Natural killer cell (primary cell): ENCODE data around the gene NR1I2. TPM values are rescaled to one million over a fixed set of nuclear protein-coding genes. Genes with fewer than 3 reads are reported as not detected.

ENCODE experiments used
- ATAC-seq, 3 donors: fragments of 150-1000 bp in 2 of 3; fragments of 200-7000 bp in 1 of 3; cut with Tn5 transposase; 1 replicate in 1 of 3; 2 replicates in 2 of 3; pipeline ENCODE4 v1.10.0; 2021; ENCODE audit warnings: mild to moderate bottlenecking in 2 of 3, moderate library complexity in 2 of 3
- DNase-seq, 2 donors: peaks; one replicate each; pipeline versions ENCODE4 v3.0.0 to v3.0.0-alpha.2; 2013 to 2021; ENCODE audit warnings: mixed read lengths in 1 of 2
- H3K27ac ChIP-seq: one replicate; pipeline ENCODE4 v1.5.1; 2013; ENCODE audit warnings: mild to moderate bottlenecking, low read length
- H3K27me3 ChIP-seq: one replicate; pipeline ENCODE4 v1.6.1; 2013; ENCODE audit warnings: low read length; ENCODE audit not compliant: control insufficient read depth, insufficient read depth
- H3K36me3 ChIP-seq: one replicate; pipeline ENCODE4 v1.6.1; 2013; ENCODE audit warnings: low read length; ENCODE audit not compliant: control insufficient read depth, insufficient read depth
- H3K4me1 ChIP-seq: one replicate; pipeline ENCODE4 v1.6.1; 2013; ENCODE audit warnings: low read length; ENCODE audit not compliant: control insufficient read depth, insufficient read depth
- H3K4me3 ChIP-seq: one replicate; pipeline ENCODE4 v1.5.1; 2013; ENCODE audit warnings: low read length
- H3K9me3 ChIP-seq: one replicate; pipeline ENCODE4 v1.6.1; 2013; ENCODE audit warnings: low read length; ENCODE audit not compliant: control insufficient read depth, insufficient read depth
- H3K27ac Mint-ChIP-seq, 2 donors: one replicate each; pipeline ENCODE4 v1.8.0; 2022; ENCODE audit warnings: mild to moderate bottlenecking in 2 of 2, mixed read lengths in 2 of 2, moderate library complexity in 1 of 2
- H3K27me3 Mint-ChIP-seq, 2 donors: one replicate each; pipeline ENCODE4 v1.8.0; 2022; ENCODE audit warnings: low read depth in 2 of 2, mixed read lengths in 2 of 2
- H3K36me3 Mint-ChIP-seq: one replicate; pipeline ENCODE4 v1.8.0; 2022; ENCODE audit warnings: mixed read lengths
- H3K4me1 Mint-ChIP-seq, 2 donors: one replicate each; pipeline ENCODE4 v1.8.0; 2022; ENCODE audit warnings: mixed read lengths in 2 of 2
- H3K4me3 Mint-ChIP-seq: one replicate; pipeline ENCODE4 v1.8.0; 2022; ENCODE audit warnings: mild to moderate bottlenecking, moderate library complexity, mixed read lengths
- H3K9me3 Mint-ChIP-seq, 2 donors: one replicate each; pipeline ENCODE4 v1.8.0; 2022; ENCODE audit warnings: mixed read lengths in 2 of 2
- WGBS: methylation state at CpG from one replicate; pipeline ENCODE4 v1.1.7; 2013; ENCODE audit warnings: missing lambda C conversion rate; ENCODE audit not compliant: insufficient coverage; 5-methylcytosine and 5-hydroxymethylcytosine counted together
- intact Hi-C: fragments of 100-400 bp; cut with micrococcal nuclease; formaldehyde crosslinking; loops from one replicate; pipeline ENCODE4 v1.14.2; 2022
- total RNA-seq, 4 donors: library from RNA; stranded (reverse); fragments of 120-200 nt in 1 of 4; gene quantifications; one replicate each; pipeline versions ENCODE4 v1.2.3 to v1.2.4, GENCODE V29; 2013 to 2022
- TF ChIP-seq, protein P1 (sequence below): fragments of 200-600 bp; IDR thresholded peaks from one replicate; pipeline ENCODE4 v1.8.0; 2022; ENCODE audit warnings: antibody characterized with exemption

NR1I2 gene
- total RNA-seq, 3 donors from 2014 or later (not counting 1 experiment from before 2014, with no cell fraction given): 0.13 to 0.25 (median 0.16) TPM

DNA sequence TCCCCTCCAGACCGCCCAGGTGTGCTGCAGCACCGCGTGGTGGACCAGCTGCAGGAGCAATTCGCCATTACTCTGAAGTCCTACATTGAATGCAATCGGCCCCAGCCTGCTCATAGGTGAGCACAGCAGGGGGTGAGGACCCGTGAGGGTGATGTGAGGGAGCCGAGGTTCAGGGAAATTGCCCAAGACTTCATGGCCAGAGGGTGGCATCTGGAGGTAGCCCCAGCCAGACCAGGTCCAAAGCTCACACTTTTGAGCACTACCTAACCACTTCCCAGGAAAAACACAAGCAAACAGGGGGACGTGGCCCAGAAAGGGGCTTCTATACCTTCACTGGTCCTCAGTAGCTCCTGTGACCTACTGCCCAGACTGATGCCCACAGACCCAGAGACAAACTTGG is 33.8 kb downstream of the NR1I2 start:
- Histone ChIP-seq H3K27me3 (no peaks in the 10 kb centered on the region), H3K27ac (no peak overlapping the region), H3K4me3 (no peak overlapping the region), H3K36me3 (no peaks in the 10 kb centered on the region), H3K9me3 (no peaks in the 10 kb centered on the region), H3K4me1 (peaks cover 1% of the 10 kb centered on the region)
- DNase-seq (no peak), ATAC-seq (no peak)
- TF ChIP-seq, protein P1, sequence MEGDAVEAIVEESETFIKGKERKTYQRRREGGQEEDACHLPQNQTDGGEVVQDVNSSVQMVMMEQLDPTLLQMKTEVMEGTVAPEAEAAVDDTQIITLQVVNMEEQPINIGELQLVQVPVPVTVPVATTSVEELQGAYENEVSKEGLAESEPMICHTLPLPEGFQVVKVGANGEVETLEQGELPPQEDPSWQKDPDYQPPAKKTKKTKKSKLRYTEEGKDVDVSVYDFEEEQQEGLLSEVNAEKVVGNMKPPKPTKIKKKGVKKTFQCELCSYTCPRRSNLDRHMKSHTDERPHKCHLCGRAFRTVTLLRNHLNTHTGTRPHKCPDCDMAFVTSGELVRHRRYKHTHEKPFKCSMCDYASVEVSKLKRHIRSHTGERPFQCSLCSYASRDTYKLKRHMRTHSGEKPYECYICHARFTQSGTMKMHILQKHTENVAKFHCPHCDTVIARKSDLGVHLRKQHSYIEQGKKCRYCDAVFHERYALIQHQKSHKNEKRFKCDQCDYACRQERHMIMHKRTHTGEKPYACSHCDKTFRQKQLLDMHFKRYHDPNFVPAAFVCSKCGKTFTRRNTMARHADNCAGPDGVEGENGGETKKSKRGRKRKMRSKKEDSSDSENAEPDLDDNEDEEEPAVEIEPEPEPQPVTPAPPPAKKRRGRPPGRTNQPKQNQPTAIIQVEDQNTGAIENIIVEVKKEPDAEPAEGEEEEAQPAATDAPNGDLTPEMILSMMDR: no peak
- peaks cover 0 to 3% of the 10 kb centered on the region in 2 donors for H3K4me1 Mint-ChIP-seq
- no peak overlapping the region for H3K4me3 Mint-ChIP-seq
- intact Hi-C loops: no loop called here
- H3K27ac Mint-ChIP-seq: no peak overlapping the region
- H3K27me3 Mint-ChIP-seq: peaks cover 0 to 4% of the 10 kb centered on the region in 2 donors
- H3K36me3 Mint-ChIP-seq: no peaks in the 10 kb centered on the region
- 89% methylated on average over 8 of the region's 8 CpGs for WGBS
- no peaks in the 10 kb centered on the region for H3K9me3 Mint-ChIP-seq

GRCh38 chr3:119817071-119817470 is 35.2 kb downstream of the NR1I2 start:
- Mint-ChIP-seq H3K27me3 (peaks cover 0 to 4% of the 10 kb centered on the region in 2 donors), H3K4me1 (peaks cover 0 to 5% of the 10 kb centered on the region in 2 donors), H3K9me3 (no peaks in the 10 kb centered on the region), H3K27ac (no peak overlapping the region), H3K36me3 (no peaks in the 10 kb centered on the region), H3K4me3 (no peak overlapping the region)
- Histone ChIP-seq H3K27ac (no peak overlapping the region), H3K4me1 (no peaks in the 10 kb centered on the region), H3K36me3 (no peaks in the 10 kb centered on the region), H3K27me3 (no peaks in the 10 kb centered on the region), H3K4me3 (no peak overlapping the region), H3K9me3 (no peaks in the 10 kb centered on the region)
- intact Hi-C loops: no loop called here
- DNase-seq: no peak
- ATAC-seq: no peak
- TF ChIP-seq, protein P1: no peak
- 95% methylated on average over 12 of the region's 12 CpGs for whole genome bisulfite sequencing

- H3K36me3 Mint-ChIP-seq: no peaks in the 10 kb centered on the region
- Histone ChIP-seq H3K4me3 (no peak overlapping the region), H3K27me3 (no peaks in the 10 kb centered on the region), H3K9me3 (no peaks in the 10 kb centered on the region), H3K36me3 (no peaks in the 10 kb centered on the region), H3K4me1 (no peaks in the 10 kb centered on the region), H3K27ac (no peak overlapping the region)
- H3K4me3 Mint-ChIP-seq: no peak overlapping the region
- intact Hi-C loops: no loop called here
- no peaks in the 10 kb centered on the region for H3K9me3 Mint-ChIP-seq
- DNase-seq: no peak
- no peak overlapping the region for H3K27ac Mint-ChIP-seq
- peaks cover 0 to 5% of the 10 kb centered on the region in 2 donors for H3K4me1 Mint-ChIP-seq
- WGBS: 73% methylated on average over 9 of the region's 13 CpGs
- ATAC-seq: no peak
- TF ChIP-seq, protein P1: no peak
- H3K27me3 Mint-ChIP-seq: peaks cover 0 to 4% of the 10 kb centered on the region in 2 donors
Measured at GRCh38 chr3:119817583-119818363, 35.9 kb downstream of the NR1I2 start.
